ENCODE measurements around the gene TNFAIP2.
"Not testable (repeated sequence)": the region's sequence is repeated elsewhere in the genome, so short reads cannot be mapped to it uniquely, and the experiment has no call there.

TNFAIP2 gene

GRCh38 chr14:103113774-103114173, 9.5 kb upstream of the TNFAIP2 start:
- no peak for TF ChIP-seq EZH2phosphoT487 (IDR thresholded peaks at IDR 0.05; ENCODE audit: borderline replicate concordance)
- TF ChIP-seq, protein P1, sequence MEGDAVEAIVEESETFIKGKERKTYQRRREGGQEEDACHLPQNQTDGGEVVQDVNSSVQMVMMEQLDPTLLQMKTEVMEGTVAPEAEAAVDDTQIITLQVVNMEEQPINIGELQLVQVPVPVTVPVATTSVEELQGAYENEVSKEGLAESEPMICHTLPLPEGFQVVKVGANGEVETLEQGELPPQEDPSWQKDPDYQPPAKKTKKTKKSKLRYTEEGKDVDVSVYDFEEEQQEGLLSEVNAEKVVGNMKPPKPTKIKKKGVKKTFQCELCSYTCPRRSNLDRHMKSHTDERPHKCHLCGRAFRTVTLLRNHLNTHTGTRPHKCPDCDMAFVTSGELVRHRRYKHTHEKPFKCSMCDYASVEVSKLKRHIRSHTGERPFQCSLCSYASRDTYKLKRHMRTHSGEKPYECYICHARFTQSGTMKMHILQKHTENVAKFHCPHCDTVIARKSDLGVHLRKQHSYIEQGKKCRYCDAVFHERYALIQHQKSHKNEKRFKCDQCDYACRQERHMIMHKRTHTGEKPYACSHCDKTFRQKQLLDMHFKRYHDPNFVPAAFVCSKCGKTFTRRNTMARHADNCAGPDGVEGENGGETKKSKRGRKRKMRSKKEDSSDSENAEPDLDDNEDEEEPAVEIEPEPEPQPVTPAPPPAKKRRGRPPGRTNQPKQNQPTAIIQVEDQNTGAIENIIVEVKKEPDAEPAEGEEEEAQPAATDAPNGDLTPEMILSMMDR (conservative IDR thresholded peaks at IDR 0.05; ENCODE audit: low read length), result no peak
- no peak overlapping the region for H3K4me2 ChIP-seq (ENCODE audit: low read depth, low read length, poor library complexity, severe bottlenecking)
- H3K4me1 ChIP-seq (ENCODE audit: insufficient read depth, low read length, poor library complexity, severe bottlenecking), result peaks cover 7% of the 10 kb centered on the region
- H3K36me3 ChIP-seq (ENCODE audit: insufficient read depth, low read length), result no peaks in the 10 kb centered on the region
- H3F3A ChIP-seq (ENCODE audit: low read depth), result no peaks in the 10 kb centered on the region
- no peak overlapping the region for H2AFZ ChIP-seq (ENCODE audit: low read length)
- H3K79me2 ChIP-seq (ENCODE audit: insufficient read depth, low read length), result no peaks in the 10 kb centered on the region
- H3K4me3 ChIP-seq (ENCODE audit: low read length, poor library complexity, severe bottlenecking), result no peak overlapping the region
- H3K9me2 ChIP-seq (replicated peaks; ENCODE audit: low read depth, low read length), result no peaks in the 10 kb centered on the region
- no peak overlapping the region for H3K9ac ChIP-seq (ENCODE audit: low read depth, low read length, poor library complexity, severe bottlenecking)
- H3K9me3 ChIP-seq (ENCODE audit: insufficient read depth, low read depth, low read length), result no peaks in the 10 kb centered on the region
- H4K20me1 ChIP-seq (ENCODE audit: insufficient read depth, low read length, poor library complexity, severe bottlenecking), result no peaks in the 10 kb centered on the region
- no peaks in the 10 kb centered on the region for H3K27me3 ChIP-seq (ENCODE audit: insufficient read depth, low read length, poor library complexity, severe bottlenecking)

- not testable (repeated sequence) for H3K9me3 ChIP-seq (ENCODE audit: insufficient read depth, low read depth, low read length); H3K36me3 ChIP-seq (ENCODE audit: insufficient read depth, low read length); H4K20me1 ChIP-seq (ENCODE audit: insufficient read depth, low read length, poor library complexity, severe bottlenecking); H2AFZ ChIP-seq (ENCODE audit: low read length); H3K27me3 ChIP-seq (ENCODE audit: insufficient read depth, low read length, poor library complexity, severe bottlenecking); H3K4me1 ChIP-seq (ENCODE audit: insufficient read depth, low read length, poor library complexity, severe bottlenecking); H3K4me3 ChIP-seq (ENCODE audit: low read length, poor library complexity, severe bottlenecking); H3K9ac ChIP-seq (ENCODE audit: low read depth, low read length, poor library complexity, severe bottlenecking); H3K9me2 ChIP-seq (replicated peaks; ENCODE audit: low read depth, low read length); H3K79me2 ChIP-seq (ENCODE audit: insufficient read depth, low read length); H3K4me2 ChIP-seq (ENCODE audit: low read depth, low read length, poor library complexity, severe bottlenecking); H3F3A ChIP-seq (ENCODE audit: low read depth)
Measured at GRCh38 chr14:103115086-103115679, 8.1 kb upstream of the TNFAIP2 start.

DNA sequence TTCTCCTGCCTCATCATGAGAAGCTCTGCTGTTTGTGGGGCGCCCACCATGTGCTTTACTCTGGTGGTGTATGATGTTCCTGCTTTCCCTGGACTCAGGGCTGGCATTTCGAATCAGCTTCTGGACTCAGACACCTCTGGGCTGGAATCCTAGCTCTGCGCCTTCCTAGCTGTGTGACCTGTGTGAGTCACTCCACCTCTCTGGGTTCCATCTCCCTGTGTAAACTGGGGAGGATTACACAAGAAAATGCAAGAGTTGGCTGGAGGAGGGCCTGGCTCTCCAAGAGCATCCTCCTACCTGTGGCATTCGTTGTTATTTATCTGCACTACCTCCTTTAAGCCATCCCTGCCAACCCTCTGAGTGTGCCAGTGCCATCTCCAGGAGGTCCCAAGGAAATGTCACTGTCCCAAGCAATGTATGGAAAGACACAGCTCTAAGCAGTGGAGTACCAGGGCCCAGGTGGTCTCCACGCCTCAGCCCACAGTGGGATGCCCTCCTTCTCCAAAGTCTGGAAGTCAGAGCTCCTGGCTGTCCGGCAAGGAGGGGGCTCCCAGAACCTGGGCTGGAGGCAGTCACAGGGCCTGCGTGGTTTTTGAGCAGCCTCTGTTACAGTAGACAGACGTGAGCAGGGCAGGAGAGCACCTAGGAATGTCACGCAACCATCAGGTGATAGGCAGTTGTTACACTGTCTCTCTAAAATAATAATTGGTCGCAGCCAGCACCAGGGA, 7.3 kb upstream of the TNFAIP2 start:
- H3K36me3 ChIP-seq (ENCODE audit: insufficient read depth, low read length), result no peaks in the 10 kb centered on the region
- H3K9me2 ChIP-seq (replicated peaks; ENCODE audit: low read depth, low read length), result no peaks in the 10 kb centered on the region
- peaks cover 7% of the 10 kb centered on the region for H3K4me1 ChIP-seq (ENCODE audit: insufficient read depth, low read length, poor library complexity, severe bottlenecking)
- H3K9ac ChIP-seq (ENCODE audit: low read depth, low read length, poor library complexity, severe bottlenecking), result no peak overlapping the region
- TF ChIP-seq, protein P1 (conservative IDR thresholded peaks at IDR 0.05; ENCODE audit: low read length), result no peak
- no peak for TF ChIP-seq EZH2phosphoT487 (IDR thresholded peaks at IDR 0.05; ENCODE audit: borderline replicate concordance)
- H3K79me2 ChIP-seq (ENCODE audit: insufficient read depth, low read length), result no peaks in the 10 kb centered on the region
- H4K20me1 ChIP-seq (ENCODE audit: insufficient read depth, low read length, poor library complexity, severe bottlenecking), result no peaks in the 10 kb centered on the region
- no peak overlapping the region for H3K4me2 ChIP-seq (ENCODE audit: low read depth, low read length, poor library complexity, severe bottlenecking)
- no peaks in the 10 kb centered on the region for H3K9me3 ChIP-seq (ENCODE audit: insufficient read depth, low read depth, low read length)
- no peaks in the 10 kb centered on the region for H3F3A ChIP-seq (ENCODE audit: low read depth)
- H2AFZ ChIP-seq (ENCODE audit: low read length), result no peak overlapping the region
- H3K27me3 ChIP-seq (ENCODE audit: insufficient read depth, low read length, poor library complexity, severe bottlenecking), result no peaks in the 10 kb centered on the region
- H3K4me3 ChIP-seq (ENCODE audit: low read length, poor library complexity, severe bottlenecking), result no peak overlapping the region

DNA sequence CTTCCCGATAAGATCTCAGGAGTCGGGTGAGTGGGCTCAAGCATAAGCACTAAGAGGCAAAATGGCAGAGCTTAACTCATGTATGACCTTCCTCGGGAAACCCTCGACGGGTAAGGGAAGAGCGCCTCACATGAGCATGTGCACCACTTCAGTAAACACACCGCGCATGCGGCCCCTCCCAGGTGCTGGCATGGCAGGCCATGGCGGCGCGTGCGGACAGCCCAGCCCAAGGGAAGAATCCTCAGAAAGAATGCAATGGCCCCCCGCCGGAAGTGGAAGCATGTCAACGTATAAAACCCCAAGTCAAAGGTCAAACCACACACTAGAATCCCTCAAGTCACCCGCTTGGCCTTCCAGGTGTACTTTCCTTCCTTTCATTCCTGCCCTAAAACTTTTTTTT, 6.6 kb upstream of the TNFAIP2 start:
- H3K9me2 ChIP-seq (replicated peaks; ENCODE audit: low read depth, low read length), result no peaks in the 10 kb centered on the region
- H3K9me3 ChIP-seq (ENCODE audit: insufficient read depth, low read depth, low read length), result no peaks in the 10 kb centered on the region
- no peak overlapping the region for H3K4me2 ChIP-seq (ENCODE audit: low read depth, low read length, poor library complexity, severe bottlenecking)
- H3K4me3 ChIP-seq (ENCODE audit: low read length, poor library complexity, severe bottlenecking), result no peak overlapping the region
- H3K9ac ChIP-seq (ENCODE audit: low read depth, low read length, poor library complexity, severe bottlenecking), result no peak overlapping the region
- peaks cover 7% of the 10 kb centered on the region for H3K4me1 ChIP-seq (ENCODE audit: insufficient read depth, low read length, poor library complexity, severe bottlenecking)
- H3K79me2 ChIP-seq (ENCODE audit: insufficient read depth, low read length), result no peaks in the 10 kb centered on the region
- no peaks in the 10 kb centered on the region for H3K27me3 ChIP-seq (ENCODE audit: insufficient read depth, low read length, poor library complexity, severe bottlenecking)
- H3K36me3 ChIP-seq (ENCODE audit: insufficient read depth, low read length), result no peaks in the 10 kb centered on the region
- H4K20me1 ChIP-seq (ENCODE audit: insufficient read depth, low read length, poor library complexity, severe bottlenecking), result no peaks in the 10 kb centered on the region
- H3F3A ChIP-seq (ENCODE audit: low read depth), result no peaks in the 10 kb centered on the region
- no peak overlapping the region for H2AFZ ChIP-seq (ENCODE audit: low read length)
- no peak for TF ChIP-seq EZH2phosphoT487 (IDR thresholded peaks at IDR 0.05; ENCODE audit: borderline replicate concordance)
- TF ChIP-seq, protein P1 (conservative IDR thresholded peaks at IDR 0.05; ENCODE audit: low read length), result no peak

DNA sequence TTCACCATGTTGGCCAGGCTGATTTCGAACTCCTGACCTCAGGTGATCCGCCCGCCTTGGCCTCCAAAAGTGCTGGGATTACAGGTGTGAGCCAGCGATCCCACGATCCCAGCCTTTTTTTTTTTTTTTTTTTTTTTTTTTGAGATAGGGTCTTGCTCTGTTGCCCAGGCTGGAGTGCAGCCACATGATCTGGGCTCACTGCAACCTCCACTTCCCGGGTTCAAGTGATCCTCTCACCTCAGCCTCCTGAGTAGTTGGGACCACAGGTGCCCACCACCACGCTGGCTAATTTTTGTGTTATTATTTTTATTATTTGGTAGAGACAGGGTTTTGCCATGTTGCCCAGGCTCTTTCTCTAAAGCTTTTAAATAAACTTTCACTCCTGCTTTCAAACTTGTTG, 5.8 kb upstream of the TNFAIP2 start:
- H2AFZ ChIP-seq (ENCODE audit: low read length); H3K36me3 ChIP-seq (ENCODE audit: insufficient read depth, low read length); H3K9me3 ChIP-seq (ENCODE audit: insufficient read depth, low read depth, low read length); H3F3A ChIP-seq (ENCODE audit: low read depth); H3K9me2 ChIP-seq (replicated peaks; ENCODE audit: low read depth, low read length); H3K27me3 ChIP-seq (ENCODE audit: insufficient read depth, low read length, poor library complexity, severe bottlenecking); H3K4me2 ChIP-seq (ENCODE audit: low read depth, low read length, poor library complexity, severe bottlenecking); H3K4me3 ChIP-seq (ENCODE audit: low read length, poor library complexity, severe bottlenecking); H3K79me2 ChIP-seq (ENCODE audit: insufficient read depth, low read length); H3K9ac ChIP-seq (ENCODE audit: low read depth, low read length, poor library complexity, severe bottlenecking); H4K20me1 ChIP-seq (ENCODE audit: insufficient read depth, low read length, poor library complexity, severe bottlenecking); H3K4me1 ChIP-seq (ENCODE audit: insufficient read depth, low read length, poor library complexity, severe bottlenecking): not testable (repeated sequence)

Data from Loucy (cell line).